ENCODE results near the gene ZNF630.
"Not testable (repeated sequence)": the region's sequence is repeated elsewhere in the genome, so short reads cannot be mapped to it uniquely, and the experiment has no call there.

The ZNF630 gene

GRCh38 chrX:48045410-48046311, 25.8 kb downstream of the ZNF630 start:
- Histone ChIP-seq H4K20me1 (ENCODE audit: insufficient read depth, low read length, poor library complexity, severe bottlenecking) (no peaks in the 10 kb centered on the region), H3K79me2 (ENCODE audit: insufficient read depth, low read length) (no peaks in the 10 kb centered on the region), H3F3A (ENCODE audit: low read depth) (no peaks in the 10 kb centered on the region), H3K4me1 (ENCODE audit: insufficient read depth, low read length, poor library complexity, severe bottlenecking) (no peaks in the 10 kb centered on the region), H3K9me2 (replicated peaks; ENCODE audit: low read depth, low read length) (no peaks in the 10 kb centered on the region), H3K9me3 (ENCODE audit: insufficient read depth, low read depth, low read length) (no peaks in the 10 kb centered on the region), H3K27me3 (ENCODE audit: insufficient read depth, low read length, poor library complexity, severe bottlenecking) (no peaks in the 10 kb centered on the region), H3K9ac (ENCODE audit: low read depth, low read length, poor library complexity, severe bottlenecking) (no peak overlapping the region), H2AFZ (ENCODE audit: low read length) (no peak overlapping the region), H3K4me3 (ENCODE audit: low read length, poor library complexity, severe bottlenecking) (no peak overlapping the region), H3K36me3 (ENCODE audit: insufficient read depth, low read length) (no peaks in the 10 kb centered on the region), H3K4me2 (ENCODE audit: low read depth, low read length, poor library complexity, severe bottlenecking) (no peak overlapping the region)
- TF ChIP-seq CTCF (conservative IDR thresholded peaks at IDR 0.05; ENCODE audit: low read length) (no peak), EZH2phosphoT487 (IDR thresholded peaks at IDR 0.05; ENCODE audit: borderline replicate concordance) (no peak)

DNA sequence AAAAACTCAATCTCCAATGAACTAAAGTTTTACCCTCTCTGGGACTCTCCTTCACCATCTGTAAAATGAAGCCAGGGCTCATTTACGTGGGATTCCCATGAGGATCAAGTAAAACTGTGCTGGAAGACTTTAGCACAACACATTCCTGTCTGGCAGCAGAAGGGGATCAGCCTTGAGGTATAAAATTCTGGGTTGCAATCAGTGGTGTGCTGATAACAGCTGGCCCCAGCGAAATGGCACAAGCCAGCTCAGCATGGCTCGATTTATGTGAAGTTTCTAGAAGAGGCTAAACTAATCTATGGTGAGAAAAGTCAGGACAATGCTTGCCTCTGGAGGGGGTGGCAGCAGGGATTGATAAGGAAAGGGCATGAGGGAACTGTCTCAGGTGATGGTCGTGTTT, 28.4 kb downstream of the ZNF630 start:
- Histone ChIP-seq H3K4me2 (ENCODE audit: low read depth, low read length, poor library complexity, severe bottlenecking) (no peak overlapping the region), H3F3A (ENCODE audit: low read depth) (no peaks in the 10 kb centered on the region)
- no peak for TF ChIP-seq CTCF (conservative IDR thresholded peaks at IDR 0.05; ENCODE audit: low read length)

GRCh38 chrX:48035891-48036290, 35.5 kb downstream of the ZNF630 start:
- no peak overlapping the region for H2AFZ ChIP-seq (ENCODE audit: low read length)
- H3K27me3 ChIP-seq (ENCODE audit: insufficient read depth, low read length, poor library complexity, severe bottlenecking) = no peaks in the 10 kb centered on the region
- H3K4me1 ChIP-seq (ENCODE audit: insufficient read depth, low read length, poor library complexity, severe bottlenecking) = no peaks in the 10 kb centered on the region
- H3K4me3 ChIP-seq (ENCODE audit: low read length, poor library complexity, severe bottlenecking) = no peak overlapping the region
- no peak overlapping the region for H3K9ac ChIP-seq (ENCODE audit: low read depth, low read length, poor library complexity, severe bottlenecking)
- no peaks in the 10 kb centered on the region for H3K9me3 ChIP-seq (ENCODE audit: insufficient read depth, low read depth, low read length)
- no peaks in the 10 kb centered on the region for H3K79me2 ChIP-seq (ENCODE audit: insufficient read depth, low read length)
- H3K36me3 ChIP-seq (ENCODE audit: insufficient read depth, low read length) = no peaks in the 10 kb centered on the region
- no peaks in the 10 kb centered on the region for H3K9me2 ChIP-seq (replicated peaks; ENCODE audit: low read depth, low read length)
- no peaks in the 10 kb centered on the region for H4K20me1 ChIP-seq (ENCODE audit: insufficient read depth, low read length, poor library complexity, severe bottlenecking)
- no peak overlapping the region for H3K4me2 ChIP-seq (ENCODE audit: low read depth, low read length, poor library complexity, severe bottlenecking)
- no peak for TF ChIP-seq CTCF (conservative IDR thresholded peaks at IDR 0.05; ENCODE audit: low read length)
- H3F3A ChIP-seq (ENCODE audit: low read depth) = no peaks in the 10 kb centered on the region

More for the DNA sequence above, 28.4 kb downstream of the ZNF630 start:
- no peaks in the 10 kb centered on the region for H3K36me3 ChIP-seq (ENCODE audit: insufficient read depth, low read length)
- H3K9ac ChIP-seq (ENCODE audit: low read depth, low read length, poor library complexity, severe bottlenecking) = no peak overlapping the region
- H3K9me3 ChIP-seq (ENCODE audit: insufficient read depth, low read depth, low read length) = no peaks in the 10 kb centered on the region
- no peak overlapping the region for H2AFZ ChIP-seq (ENCODE audit: low read length)
- H3K79me2 ChIP-seq (ENCODE audit: insufficient read depth, low read length) = no peaks in the 10 kb centered on the region
- no peak overlapping the region for H3K4me3 ChIP-seq (ENCODE audit: low read length, poor library complexity, severe bottlenecking)
- H3K4me1 ChIP-seq (ENCODE audit: insufficient read depth, low read length, poor library complexity, severe bottlenecking) = no peaks in the 10 kb centered on the region
- no peaks in the 10 kb centered on the region for H4K20me1 ChIP-seq (ENCODE audit: insufficient read depth, low read length, poor library complexity, severe bottlenecking)
- no peaks in the 10 kb centered on the region for H3K9me2 ChIP-seq (replicated peaks; ENCODE audit: low read depth, low read length)
- no peaks in the 10 kb centered on the region for H3K27me3 ChIP-seq (ENCODE audit: insufficient read depth, low read length, poor library complexity, severe bottlenecking)

DNA sequence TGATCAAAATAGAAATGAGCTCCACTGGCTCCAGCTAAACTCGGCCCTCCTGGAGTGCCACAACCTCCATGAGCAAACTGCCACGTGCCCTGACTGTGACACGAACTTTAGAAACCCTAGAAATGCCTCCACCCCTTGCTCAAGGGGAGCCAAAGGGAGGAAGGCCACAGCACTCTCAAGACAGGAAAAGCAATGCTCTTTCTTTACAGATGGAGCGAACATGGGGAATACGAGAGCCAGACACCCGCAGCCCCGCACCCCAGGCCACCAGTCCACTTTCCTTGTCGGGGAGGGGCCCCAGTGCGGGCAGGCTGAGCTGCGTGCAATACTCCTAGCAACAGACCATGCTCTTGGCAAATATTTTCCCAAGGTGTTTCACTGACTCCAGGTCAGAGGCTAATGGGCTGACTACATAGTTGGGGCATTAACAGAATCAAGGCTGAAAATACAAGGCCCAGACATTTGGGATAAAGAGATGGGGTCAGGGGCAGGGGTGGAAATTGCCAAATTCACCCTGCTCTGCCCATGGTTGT, 40.7 kb downstream of the ZNF630 start:
- not testable (repeated sequence) for H3F3A ChIP-seq (ENCODE audit: low read depth); H3K4me1 ChIP-seq (ENCODE audit: insufficient read depth, low read length, poor library complexity, severe bottlenecking); H2AFZ ChIP-seq (ENCODE audit: low read length); H3K9me3 ChIP-seq (ENCODE audit: insufficient read depth, low read depth, low read length); H3K4me3 ChIP-seq (ENCODE audit: low read length, poor library complexity, severe bottlenecking); H3K9ac ChIP-seq (ENCODE audit: low read depth, low read length, poor library complexity, severe bottlenecking); H3K9me2 ChIP-seq (replicated peaks; ENCODE audit: low read depth, low read length); H3K4me2 ChIP-seq (ENCODE audit: low read depth, low read length, poor library complexity, severe bottlenecking); H4K20me1 ChIP-seq (ENCODE audit: insufficient read depth, low read length, poor library complexity, severe bottlenecking); H3K79me2 ChIP-seq (ENCODE audit: insufficient read depth, low read length); H3K36me3 ChIP-seq (ENCODE audit: insufficient read depth, low read length); H3K27me3 ChIP-seq (ENCODE audit: insufficient read depth, low read length, poor library complexity, severe bottlenecking)

Measured in Loucy (cell line).